D721Med (cell line): Measurements from ENCODE around the gene LDLRAD3.

Source experiments
- DNase-seq: peaks from one replicate; pipeline ENCODE4 v3.0.0; 2011; ENCODE audit warnings: low spot score; ENCODE audit not compliant: insufficient read length
- FAIRE-seq: peaks from 2 replicates; lab custom pipeline; 2011; peaks lifted over from hg19 to GRCh38; lab: Jason Lieb, UNC
- CTCF ChIP-seq: IDR thresholded peaks from 2 replicates; pipeline ENCODE4 v1.5.1; 2012; ENCODE audit warnings: mild to moderate bottlenecking, control low read depth; ENCODE audit not compliant: insufficient read depth; ENCODE audit errors: missing control alignments

Gene LDLRAD3

GRCh38 chr11:35990170-35990569 lies 46.3 kb downstream of the LDLRAD3 start:
- FAIRE-seq (no peak), DNase-seq (no peak)
- no peak for TF ChIP-seq CTCF

DNA sequence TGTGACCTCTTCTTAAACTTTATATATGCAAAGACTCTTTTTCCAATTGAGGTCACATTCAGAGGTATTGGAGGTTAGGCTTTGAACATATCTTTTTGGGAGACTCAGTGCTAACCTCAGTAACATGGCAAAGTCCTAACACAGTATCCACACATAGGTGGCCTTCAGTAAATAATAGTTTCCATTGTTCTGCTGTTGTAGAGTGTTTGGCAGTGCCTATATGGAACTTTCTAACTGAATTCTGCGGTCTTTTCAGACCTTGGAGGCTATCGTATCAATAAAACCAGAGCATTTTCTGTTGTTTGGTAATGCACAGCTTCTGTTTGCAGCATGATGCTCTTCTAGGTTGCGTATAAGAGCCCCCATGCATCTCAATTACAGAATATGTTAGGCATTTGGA lies 47.0 kb downstream of the LDLRAD3 start:
- FAIRE-seq (no peak), DNase-seq (no peak)
- TF ChIP-seq CTCF, result no peak

DNA sequence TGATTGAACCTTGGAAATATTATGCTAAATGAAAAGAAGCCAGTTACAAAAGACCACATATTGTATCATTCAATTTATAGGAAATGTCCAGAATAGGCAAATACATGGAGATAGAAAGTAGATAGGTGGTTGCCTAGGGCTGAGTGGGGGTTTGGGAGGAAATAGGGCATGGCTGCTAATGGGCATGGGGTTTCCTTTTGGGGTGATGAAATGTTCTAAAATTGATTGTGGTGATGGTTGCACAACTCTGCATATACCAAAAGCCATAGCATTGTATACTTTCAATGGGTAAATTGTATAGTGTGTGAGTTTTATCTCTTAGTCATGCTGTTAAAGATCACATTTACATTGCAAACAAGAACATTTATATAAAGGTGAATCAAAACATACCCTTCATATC lies 48.7 kb downstream of the LDLRAD3 start:
- no peak for FAIRE-seq

GRCh38 chr11:35994421-35994820 lies 50.6 kb downstream of the LDLRAD3 start:
- DNase-seq (no peak), FAIRE-seq (no peak)
- no peak for TF ChIP-seq CTCF

More for the DNA sequence above, 48.7 kb downstream of the LDLRAD3 start:
- no peak for DNase-seq
- TF ChIP-seq CTCF, result no peak

- DNase-seq, result no peak
These were observed 51.9 kb downstream of the LDLRAD3 start for GRCh38 chr11:35995681-35996271.

GRCh38 chr11:35997902-35998520 lies 54.1 kb downstream of the LDLRAD3 start:
- no peak for FAIRE-seq
- DNase-seq, result no peak
- no peak for TF ChIP-seq CTCF

More at GRCh38 chr11:35995681-35996271, 51.9 kb downstream of the LDLRAD3 start:
- TF ChIP-seq CTCF, result no peak
- no peak for FAIRE-seq

DNA sequence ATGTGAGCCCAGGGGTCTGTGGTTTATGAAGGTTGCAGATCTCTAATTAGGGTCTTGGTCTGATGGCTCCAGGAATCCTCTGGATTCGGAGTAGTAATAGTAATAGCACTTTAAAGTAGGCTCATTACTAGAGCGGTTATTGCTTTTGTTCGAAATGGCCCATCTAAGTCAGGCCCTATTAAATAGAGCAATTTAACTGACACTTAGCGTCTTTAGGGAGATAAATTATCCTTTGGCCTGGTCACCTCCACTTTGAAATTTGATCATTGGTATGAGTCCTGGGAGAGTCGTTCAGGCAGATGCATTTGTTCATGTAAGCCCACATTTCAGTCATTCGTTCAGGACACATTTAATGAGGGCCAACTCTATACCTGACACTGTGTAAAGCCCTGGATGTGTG lies 54.8 kb downstream of the LDLRAD3 start:
- TF ChIP-seq CTCF, result no peak
- no peak for DNase-seq
- FAIRE-seq, result no peak
